SK-N-SH (cell line): Measurements from ENCODE around the gene MANBA. TPM values are rescaled to one million over a fixed set of nuclear protein-coding genes. Genes with fewer than 3 reads are reported as not detected.
"Not testable (repeated sequence)": the region's sequence is repeated elsewhere in the genome, so short reads cannot be mapped to it uniquely, and the experiment has no call there.

Source experiments
- CTCF ChIA-PET: fragments of 300-600, 350-600 bp; formaldehyde crosslinking; extraction: SDS; loops from one replicate; lab custom pipeline; 2021; lab: Yijun Ruan, JAX
- POLR2A ChIA-PET: fragments of 350-600 bp; sonication (Branson Sonifier 250); formaldehyde crosslinking; extraction: SDS; loops from one replicate; lab custom pipeline; 2020; ENCODE audit warnings: antibody characterized with exemption, inconsistent platforms; lab: Yijun Ruan, JAX
- DNase-seq: peaks from one replicate; pipeline ENCODE4 v3.0.0; 2012
- H2AFZ ChIP-seq: fragments of 200-600 bp; sonication (generic); 2 replicates; pipeline ENCODE4 v1.8.1; 2016; ENCODE audit warnings: antibody characterized with exemption, mild to moderate bottlenecking, low read depth
- H3F3A ChIP-seq: fragments of 200-600 bp; sonication (generic); replicated peaks from 2 replicates; pipeline ENCODE3; 2016; ENCODE audit warnings: antibody characterized with exemption, mild to moderate bottlenecking; ENCODE audit not compliant: insufficient read depth
- H3K27ac ChIP-seq, 2 experiments: fragments of 200-500 bp in 1 of 2; fragments of 200-600 bp in 1 of 2; sonication (Bioruptor generic) in 1 of 2; sonication (generic), shearing (Covaris generic) in 1 of 2; 2 replicates each; pipeline versions ENCODE4 v1.5.1 to v1.6.1; 2014 to 2016; ENCODE audit warnings: low read depth in 2 of 2, inconsistent platforms in 1 of 2, low read length in 1 of 2, mild to moderate bottlenecking in 1 of 2, mixed read lengths in 1 of 2
- H3K27me3 ChIP-seq: fragments of 200-600 bp; sonication (generic), shearing (Covaris generic); 2 replicates; pipeline ENCODE4 v1.6.1; 2016; ENCODE audit warnings: mixed run types; ENCODE audit not compliant: insufficient read depth
- H3K36me3 ChIP-seq, 2 experiments: fragments of 200-500 bp in 1 of 2; fragments of 200-600 bp in 1 of 2; sonication (Bioruptor generic) in 1 of 2; sonication (generic) in 1 of 2; replicated peaks in 1 of 2; 2 replicates each; pipeline versions ENCODE3 to v1.5.1; 2014 to 2016; ENCODE audit warnings: low read length in 1 of 2, mild to moderate bottlenecking in 1 of 2; ENCODE audit not compliant: insufficient read depth in 2 of 2, control insufficient read depth in 1 of 2
- H3K4me1 ChIP-seq, 2 experiments: fragments of 200-500 bp in 1 of 2; fragments of 200-600 bp in 1 of 2; sonication (Bioruptor generic) in 1 of 2; sonication (generic), shearing (Covaris generic) in 1 of 2; 2 replicates each; pipeline versions ENCODE4 v1.5.1 to v1.6.1; 2014 to 2016; ENCODE audit warnings: low read depth in 1 of 2, low read length in 1 of 2, mixed run types in 1 of 2; ENCODE audit not compliant: insufficient read depth in 2 of 2, control insufficient read depth in 1 of 2
- H3K4me2 ChIP-seq: fragments of 200-600 bp; sonication (generic), shearing (Covaris generic); 2 replicates; pipeline ENCODE4 v1.6.1; 2017; ENCODE audit warnings: mixed run types
- H3K4me3 ChIP-seq, 2 experiments: fragments of 200-500 bp in 1 of 2; fragments of 200-600 bp in 1 of 2; sonication (Bioruptor generic) in 1 of 2; sonication (generic), shearing (Covaris generic) in 1 of 2; 2 replicates each; pipeline versions ENCODE4 v1.5.1 to v1.8.1; 2014 to 2016; ENCODE audit warnings: low read depth in 2 of 2, inconsistent platforms in 1 of 2, low read length in 1 of 2, mild to moderate bottlenecking in 1 of 2, mixed read lengths in 1 of 2, moderate library complexity in 1 of 2
- H3K79me2 ChIP-seq: fragments of 200-600 bp; sonication (generic); 2 replicates; pipeline ENCODE4 v1.8.1; 2017; ENCODE audit warnings: mild to moderate bottlenecking; ENCODE audit not compliant: insufficient read depth
- H3K9ac ChIP-seq: fragments of 200-600 bp; sonication (generic); 2 replicates; pipeline ENCODE4 v1.6.1; 2017; ENCODE audit warnings: mixed run types
- H3K9me2 ChIP-seq: fragments of 200-600 bp; sonication (generic); 2 replicates; pipeline ENCODE4 v1.6.1; 2017; ENCODE audit warnings: mixed run types
- H3K9me3 ChIP-seq: fragments of 200-600 bp; sonication (generic); 2 replicates; pipeline ENCODE4 v1.6.1; 2017; ENCODE audit warnings: mixed run types, mild to moderate bottlenecking, moderate library complexity
- H4K20me1 ChIP-seq: fragments of 200-600 bp; sonication (generic); 2 replicates; pipeline ENCODE4 v1.6.1; 2017; ENCODE audit warnings: mild to moderate bottlenecking, mixed run types; ENCODE audit not compliant: insufficient read depth
- FOXM1 ChIP-seq: IDR thresholded peaks from 2 replicates; pipeline ENCODE4 v1.4.0; 2012; ENCODE audit warnings: low read depth, mild to moderate bottlenecking
- MXI1 ChIP-seq: IDR thresholded peaks from 2 replicates; pipeline ENCODE4 v1.6.1; 2012; ENCODE audit warnings: mild to moderate bottlenecking, low read depth, low read length, improper control_type of control experiment
- NFIC ChIP-seq: IDR thresholded peaks from 2 replicates; pipeline ENCODE4 v1.4.0; 2012; ENCODE audit warnings: borderline replicate concordance
- POLR2AphosphoS5 ChIP-seq: IDR thresholded peaks from 2 replicates; pipeline ENCODE4 v1.6.1; 2012; ENCODE audit warnings: low read depth, low read length
- SIN3A ChIP-seq: IDR thresholded peaks from 2 replicates; pipeline ENCODE4 v1.6.1; 2012; ENCODE audit warnings: low read depth, mild to moderate bottlenecking, low read length, moderate library complexity, borderline replicate concordance
- TCF12 ChIP-seq: IDR thresholded peaks from 2 replicates; pipeline ENCODE4 v1.4.0; 2012
- TEAD4 ChIP-seq: IDR thresholded peaks from 2 replicates; pipeline ENCODE4 v1.4.0; 2012; ENCODE audit warnings: mild to moderate bottlenecking, borderline replicate concordance; ENCODE audit not compliant: insufficient read depth
- WGBS: methylation state at CpG from one replicate; pipeline ENCODE4 v1.1.6; 2017; ENCODE audit warnings: low lambda C conversion rate; 5-methylcytosine and 5-hydroxymethylcytosine counted together
- polyA plus RNA-seq, 3 experiments: library from polyadenylated mRNA; depleted of rRNA; stranded (reverse); fragments of >200 nt; gene quantifications; 2 replicates each; pipeline ENCODE4 v1.2.3, GENCODE V29; 2012
- TF ChIP-seq, protein P1 (sequence below): IDR thresholded peaks from 2 replicates; pipeline ENCODE4 v1.4.0; 2012; ENCODE audit warnings: low read depth, borderline replicate concordance
- TF ChIP-seq, protein P2 (sequence below): IDR thresholded peaks from 2 replicates; pipeline ENCODE4; 2012

MANBA gene
- polyA plus RNA-seq, 1 of the 3 experiments (the other 2 are of a cell fraction) = 13.4 TPM

DNA sequence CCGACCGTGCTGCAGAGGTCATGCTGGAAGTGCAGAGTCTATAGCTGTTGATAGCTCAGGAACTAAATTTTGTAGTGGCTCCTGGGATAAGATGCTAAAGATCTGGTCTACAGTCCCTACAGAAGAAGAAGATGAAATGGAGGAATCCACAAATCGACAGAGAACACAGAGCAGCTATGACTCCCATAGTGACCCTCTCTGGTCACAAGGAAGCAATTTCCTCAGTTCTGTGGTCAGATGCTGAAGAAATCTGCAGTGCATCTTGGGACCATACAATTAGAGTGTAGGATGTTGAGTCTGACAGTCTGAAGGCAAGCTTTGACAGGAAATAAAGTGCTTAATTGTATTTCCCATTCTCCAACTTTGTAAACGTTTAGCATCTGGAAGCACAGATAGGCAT is 8.8 kb downstream of the MANBA start (continued):
- TF ChIP-seq, protein P1, sequence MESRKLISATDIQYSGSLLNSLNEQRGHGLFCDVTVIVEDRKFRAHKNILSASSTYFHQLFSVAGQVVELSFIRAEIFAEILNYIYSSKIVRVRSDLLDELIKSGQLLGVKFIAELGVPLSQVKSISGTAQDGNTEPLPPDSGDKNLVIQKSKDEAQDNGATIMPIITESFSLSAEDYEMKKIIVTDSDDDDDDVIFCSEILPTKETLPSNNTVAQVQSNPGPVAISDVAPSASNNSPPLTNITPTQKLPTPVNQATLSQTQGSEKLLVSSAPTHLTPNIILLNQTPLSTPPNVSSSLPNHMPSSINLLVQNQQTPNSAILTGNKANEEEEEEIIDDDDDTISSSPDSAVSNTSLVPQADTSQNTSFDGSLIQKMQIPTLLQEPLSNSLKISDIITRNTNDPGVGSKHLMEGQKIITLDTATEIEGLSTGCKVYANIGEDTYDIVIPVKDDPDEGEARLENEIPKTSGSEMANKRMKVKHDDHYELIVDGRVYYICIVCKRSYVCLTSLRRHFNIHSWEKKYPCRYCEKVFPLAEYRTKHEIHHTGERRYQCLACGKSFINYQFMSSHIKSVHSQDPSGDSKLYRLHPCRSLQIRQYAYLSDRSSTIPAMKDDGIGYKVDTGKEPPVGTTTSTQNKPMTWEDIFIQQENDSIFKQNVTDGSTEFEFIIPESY = no peak
- TF ChIP-seq TEAD4 = no peak
- TF ChIP-seq NFIC = no peak
- no peak for TF ChIP-seq TCF12
- TF ChIP-seq MXI1 = no peak
- no peak for TF ChIP-seq SIN3A
- no peak for TF ChIP-seq POLR2AphosphoS5
- TF ChIP-seq, protein P2, sequence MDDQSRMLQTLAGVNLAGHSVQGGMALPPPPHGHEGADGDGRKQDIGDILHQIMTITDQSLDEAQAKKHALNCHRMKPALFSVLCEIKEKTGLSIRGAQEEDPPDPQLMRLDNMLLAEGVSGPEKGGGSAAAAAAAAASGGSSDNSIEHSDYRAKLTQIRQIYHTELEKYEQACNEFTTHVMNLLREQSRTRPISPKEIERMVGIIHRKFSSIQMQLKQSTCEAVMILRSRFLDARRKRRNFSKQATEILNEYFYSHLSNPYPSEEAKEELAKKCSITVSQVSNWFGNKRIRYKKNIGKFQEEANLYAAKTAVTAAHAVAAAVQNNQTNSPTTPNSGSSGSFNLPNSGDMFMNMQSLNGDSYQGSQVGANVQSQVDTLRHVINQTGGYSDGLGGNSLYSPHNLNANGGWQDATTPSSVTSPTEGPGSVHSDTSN = no peak
- TF ChIP-seq FOXM1 = no peak

DNA sequence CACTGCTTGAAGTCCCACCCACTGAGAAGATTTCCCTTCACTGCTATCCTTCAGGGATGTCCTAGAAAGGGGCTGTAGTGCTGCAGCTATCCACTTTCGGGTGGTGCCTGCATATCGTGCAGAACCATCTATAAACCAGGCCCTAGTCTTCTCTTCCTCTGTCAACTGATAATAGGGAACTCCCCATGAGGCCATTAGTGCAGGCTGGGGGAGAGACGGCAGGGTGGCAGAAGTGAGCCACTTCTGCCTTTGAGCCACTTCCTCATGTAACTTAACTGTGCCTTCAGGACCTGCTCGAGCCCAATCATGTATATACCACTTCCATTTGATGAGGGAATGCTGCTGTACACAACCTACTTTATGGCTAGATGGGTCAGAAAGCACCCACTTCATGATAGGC is 17.4 kb downstream of the MANBA start:
- H3K4me3 ChIP-seq, CTCF ChIA-PET, H3K9me2 ChIP-seq, DNase-seq, H3K4me1 ChIP-seq, H4K20me1 ChIP-seq, H3K9me3 ChIP-seq, H3F3A ChIP-seq, H3K27ac ChIP-seq, H3K4me2 ChIP-seq, H2AFZ ChIP-seq, H3K9ac ChIP-seq, POLR2A ChIA-PET, H3K36me3 ChIP-seq, H3K27me3 ChIP-seq: not testable (repeated sequence)
- WGBS = 89% methylated on average over 4 of the region's 4 CpGs
- peaks cover 25% of the 10 kb centered on the region for H3K79me2 ChIP-seq

DNA sequence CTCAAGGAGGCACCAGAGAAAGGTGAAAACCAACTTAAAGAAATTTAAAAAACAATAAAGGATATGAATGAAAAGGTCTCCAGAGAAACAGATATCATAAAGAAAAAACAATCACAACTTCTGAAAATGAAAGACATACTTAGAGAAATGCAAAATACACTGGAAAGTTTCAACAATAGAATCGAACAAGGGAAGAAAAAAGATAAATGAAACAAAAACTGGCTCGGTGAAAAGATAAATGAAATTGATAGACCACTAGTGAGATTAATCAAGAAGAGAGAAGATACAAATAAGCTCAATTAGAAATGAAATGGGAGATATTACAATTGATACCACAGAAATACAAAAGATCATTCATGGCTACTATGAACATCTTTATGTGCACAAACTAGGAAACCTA is 22.0 kb downstream of the MANBA start:
- H3K79me2 ChIP-seq = peaks cover 37% of the 10 kb centered on the region
- DNase-seq, H3K9me3 ChIP-seq, H3K4me1 ChIP-seq, H3K4me3 ChIP-seq, H4K20me1 ChIP-seq, H3K4me2 ChIP-seq, H3K27ac ChIP-seq, H2AFZ ChIP-seq, POLR2A ChIA-PET, H3K27me3 ChIP-seq, H3K36me3 ChIP-seq, H3K9me2 ChIP-seq, H3K9ac ChIP-seq, H3F3A ChIP-seq: not testable (repeated sequence)
- 87% methylated on average over 2 of the region's 2 CpGs for WGBS
- CTCF ChIA-PET = interaction anchor here (1.1 kb wide), 1 partner anchor 87 kb away, joined by 3 read pairs; no protein-coding TSS in a partner anchor
